NOMO-1 (cell line): ENCODE measurements around the gene DBF4.
"Not testable (repeated sequence)": the region's sequence is repeated elsewhere in the genome, so short reads cannot be mapped to it uniquely, and the experiment has no call there.

Source experiments
- DNase-seq, 2 experiments: peaks; one replicate each; lab custom pipeline; 2025; ENCODE audit not compliant: unreplicated experiment in 2 of 2; lab: John Stamatoyannopoulos, UW

Gene DBF4

DNA sequence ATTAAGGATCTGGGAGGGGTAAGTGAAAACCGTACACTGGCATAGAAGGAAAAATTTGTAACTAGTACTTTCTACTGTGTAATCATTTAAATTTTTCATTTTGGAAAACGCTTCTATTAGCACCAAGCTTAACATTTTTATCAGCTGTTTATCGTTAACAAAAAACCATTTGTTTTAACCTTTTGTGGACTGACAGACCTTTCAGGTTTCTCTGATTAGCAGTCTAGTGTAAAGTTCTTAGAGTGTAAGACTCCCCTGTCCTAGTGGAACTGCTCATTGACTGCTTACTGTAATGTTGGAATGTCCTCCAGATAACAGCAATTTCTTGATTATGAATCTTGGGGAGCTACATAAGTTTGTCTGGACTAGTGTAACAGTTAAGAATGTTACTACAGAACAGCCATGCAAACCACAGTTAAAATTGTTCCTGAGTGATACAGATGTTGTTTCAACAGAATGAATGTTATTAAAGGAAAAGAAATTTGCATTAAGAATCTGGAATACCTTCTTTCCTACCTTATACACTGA is 2.0 kb downstream of the DBF4 start:
- DNase-seq = no peak

DNA sequence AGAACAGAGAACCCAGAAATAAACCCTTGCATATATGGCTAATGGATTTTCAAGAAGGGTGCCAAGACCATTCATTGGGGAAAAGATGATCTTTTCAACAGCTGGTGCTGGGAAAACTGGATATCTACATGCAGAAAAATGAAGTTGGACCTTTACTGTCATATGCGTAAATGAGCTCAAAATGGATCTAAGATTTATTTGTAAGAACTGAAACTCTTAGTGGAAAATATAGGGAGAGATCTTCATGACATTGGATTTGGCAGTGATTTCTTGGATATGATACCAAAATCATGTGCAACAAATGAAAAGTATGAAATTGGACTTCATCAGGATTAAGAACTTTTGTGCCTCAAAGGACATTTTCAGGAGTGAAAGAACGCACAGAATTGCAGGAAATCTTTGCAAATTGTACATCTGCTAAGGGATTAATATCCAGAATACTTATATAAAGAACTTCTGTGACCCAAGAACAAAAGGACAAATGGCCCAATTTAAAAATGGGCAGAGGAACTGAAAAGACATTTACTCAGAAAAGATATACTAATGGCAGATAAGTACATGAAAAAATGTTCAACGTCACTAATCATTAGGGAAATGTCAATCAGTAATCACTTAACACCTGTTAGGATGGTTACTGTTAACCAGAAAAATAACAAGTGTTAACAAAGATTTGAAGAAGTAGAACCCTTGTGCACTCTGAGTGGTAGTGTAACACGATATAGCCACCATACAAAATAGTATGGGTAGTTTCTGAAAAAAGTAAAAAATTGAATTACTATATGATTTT is 6.1 kb downstream of the DBF4 start:
- no peak for DNase-seq

GRCh38 chr7:87885018-87885417 is 8.7 kb downstream of the DBF4 start:
- no peak for DNase-seq

- DNase-seq = peak; percentile 28 to 75
These were observed 10.6 kb downstream of the DBF4 start for GRCh38 chr7:87886875-87887274.

DNA sequence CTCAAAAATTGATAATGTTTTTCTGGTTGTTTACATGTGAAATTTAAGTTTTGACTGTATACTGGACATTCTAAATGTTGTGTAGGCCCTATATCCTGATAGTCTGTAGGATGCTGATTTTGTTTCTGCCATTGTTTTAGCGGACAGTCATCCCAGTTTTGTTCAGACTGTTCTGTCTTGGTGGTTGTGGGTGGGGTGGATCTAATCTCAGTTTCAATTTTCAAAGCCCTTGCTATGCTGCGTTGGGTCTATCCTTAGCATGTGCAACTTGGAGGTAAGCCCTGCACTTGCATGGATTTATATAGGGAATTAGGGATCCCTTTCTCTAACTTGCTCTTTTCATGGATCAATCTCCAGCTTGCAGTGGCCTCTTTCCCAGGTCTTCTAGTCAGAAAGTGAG is 19.1 kb downstream of the DBF4 start:
- DNase-seq = no peak

DNA sequence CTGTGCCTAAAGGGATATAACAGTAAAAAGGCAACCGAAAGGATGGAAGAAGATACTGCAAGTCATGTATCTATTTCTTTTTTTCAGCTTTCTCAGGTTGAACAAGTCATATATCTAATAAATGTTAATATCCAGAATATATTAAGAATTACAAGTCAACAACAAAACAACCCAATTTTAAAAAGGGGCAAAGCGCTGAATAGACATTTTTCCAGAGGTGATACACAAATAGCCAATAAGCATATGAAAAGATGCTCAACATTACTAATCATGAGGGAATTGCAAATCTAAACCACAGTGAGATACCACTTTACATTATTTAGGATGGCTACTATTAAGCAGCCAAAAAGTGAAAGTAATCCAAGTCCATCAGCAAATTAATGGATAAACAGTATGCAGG is 23.0 kb downstream of the DBF4 start:
- DNase-seq = no peak

DNA sequence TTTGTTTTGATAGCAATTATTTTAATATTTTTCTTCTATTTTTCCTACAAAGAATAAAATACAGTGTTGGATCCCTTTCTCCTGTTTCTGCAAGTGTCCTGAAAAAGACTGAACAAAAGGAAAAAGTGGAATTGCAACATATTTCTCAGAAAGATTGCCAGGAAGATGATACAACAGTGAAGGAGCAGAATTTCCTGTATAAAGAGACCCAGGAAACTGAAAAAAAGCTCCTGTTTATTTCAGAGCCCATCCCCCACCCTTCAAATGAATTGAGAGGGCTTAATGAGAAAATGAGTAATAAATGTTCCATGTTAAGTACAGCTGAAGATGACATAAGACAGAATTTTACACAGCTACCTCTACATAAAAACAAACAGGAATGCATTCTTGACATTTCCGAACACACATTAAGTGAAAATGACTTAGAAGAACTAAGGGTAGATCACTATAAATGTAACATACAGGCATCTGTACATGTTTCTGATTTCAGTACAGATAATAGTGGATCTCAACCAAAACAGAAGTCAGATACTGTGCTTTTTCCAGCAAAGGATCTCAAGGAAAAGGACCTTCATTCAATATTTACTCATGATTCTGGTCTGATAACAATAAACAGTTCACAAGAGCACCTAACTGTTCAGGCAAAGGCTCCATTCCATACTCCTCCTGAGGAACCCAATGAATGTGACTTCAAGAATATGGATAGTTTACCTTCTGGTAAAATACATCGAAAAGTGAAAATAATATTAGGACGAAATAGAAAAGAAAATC is 31.0 kb downstream of the DBF4 start:
- not testable (repeated sequence) for DNase-seq

DNA sequence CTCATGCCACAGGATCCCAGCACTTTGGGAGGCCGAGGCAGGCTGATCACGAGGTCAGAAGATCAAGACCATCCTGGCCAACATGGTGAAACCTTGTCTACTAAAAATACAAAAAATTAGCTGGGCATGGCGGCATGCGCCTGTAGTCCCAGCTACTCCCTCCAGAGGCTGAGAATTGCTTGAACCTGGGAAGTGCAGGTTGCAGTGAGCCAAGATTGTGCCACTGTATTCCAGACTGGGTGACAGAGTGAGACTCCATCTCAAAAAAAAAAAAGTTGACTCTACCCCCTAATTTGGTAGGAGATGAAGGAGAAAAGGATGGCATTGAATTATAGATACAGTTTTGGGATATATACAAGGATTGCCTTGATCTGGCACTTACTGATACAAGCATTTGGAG is 32.5 kb downstream of the DBF4 start:
- DNase-seq = not testable (repeated sequence)

DNA sequence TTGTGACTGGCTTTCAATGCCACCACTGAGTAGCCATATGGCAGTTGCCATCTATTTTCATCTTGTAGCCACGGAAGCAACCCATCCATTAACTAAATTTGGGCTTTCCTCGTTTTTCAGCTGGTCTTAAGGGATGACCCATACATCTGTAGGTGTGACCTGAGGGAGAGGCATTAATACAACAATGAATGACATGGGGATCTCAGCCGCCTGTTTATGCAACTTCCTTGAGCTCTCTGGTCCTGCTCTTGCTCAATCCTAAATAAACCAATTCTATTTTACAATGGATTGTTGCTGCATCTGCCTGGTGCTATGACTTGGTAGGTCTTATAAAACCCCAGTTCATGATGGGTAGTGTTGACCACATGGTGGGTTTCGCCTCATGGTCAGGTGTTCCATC is 35.8 kb downstream of the DBF4 start:
- peak; percentile 70 to 72 for DNase-seq

DNA sequence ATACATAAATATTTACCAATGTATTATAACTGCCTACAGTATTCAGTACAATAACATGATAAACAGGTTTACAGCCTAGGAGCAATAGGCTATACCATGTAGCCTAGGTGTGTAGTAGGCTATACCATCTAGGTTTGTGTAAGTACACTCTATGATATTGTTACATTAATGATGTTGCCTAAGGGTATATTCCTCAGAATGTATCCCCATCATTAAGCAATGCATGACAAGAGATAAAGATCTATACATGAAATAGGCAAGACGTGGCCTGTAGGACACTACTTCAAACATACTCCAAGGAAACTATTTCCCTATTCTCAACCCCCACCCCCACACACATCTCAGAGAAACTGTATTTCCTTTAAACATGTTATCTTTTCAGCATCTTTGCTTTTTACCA is 42.4 kb downstream of the DBF4 start:
- DNase-seq = no peak

DNA sequence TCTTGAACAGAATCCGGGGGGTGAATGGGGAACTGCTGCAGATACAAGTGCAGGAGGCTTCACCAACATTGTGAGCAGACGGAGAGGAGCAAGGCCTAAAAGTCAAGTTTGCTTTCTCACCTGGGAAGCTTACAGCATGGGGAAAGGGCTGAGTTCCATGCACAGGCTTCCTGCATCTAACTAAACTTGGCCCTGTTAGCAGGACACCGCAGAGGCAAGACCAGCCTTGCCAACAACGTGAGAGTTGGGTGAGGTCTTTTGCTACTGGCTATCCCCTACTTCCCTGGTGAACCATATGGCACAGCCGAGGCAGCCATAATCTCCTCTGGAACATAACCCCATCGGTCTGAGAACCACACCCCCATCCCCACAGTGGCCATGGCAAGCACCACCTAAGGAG is 43.6 kb downstream of the DBF4 start:
- no peak for DNase-seq

GRCh38 chr7:87920578-87920977 is 44.3 kb downstream of the DBF4 start:
- DNase-seq = no peak

DNA sequence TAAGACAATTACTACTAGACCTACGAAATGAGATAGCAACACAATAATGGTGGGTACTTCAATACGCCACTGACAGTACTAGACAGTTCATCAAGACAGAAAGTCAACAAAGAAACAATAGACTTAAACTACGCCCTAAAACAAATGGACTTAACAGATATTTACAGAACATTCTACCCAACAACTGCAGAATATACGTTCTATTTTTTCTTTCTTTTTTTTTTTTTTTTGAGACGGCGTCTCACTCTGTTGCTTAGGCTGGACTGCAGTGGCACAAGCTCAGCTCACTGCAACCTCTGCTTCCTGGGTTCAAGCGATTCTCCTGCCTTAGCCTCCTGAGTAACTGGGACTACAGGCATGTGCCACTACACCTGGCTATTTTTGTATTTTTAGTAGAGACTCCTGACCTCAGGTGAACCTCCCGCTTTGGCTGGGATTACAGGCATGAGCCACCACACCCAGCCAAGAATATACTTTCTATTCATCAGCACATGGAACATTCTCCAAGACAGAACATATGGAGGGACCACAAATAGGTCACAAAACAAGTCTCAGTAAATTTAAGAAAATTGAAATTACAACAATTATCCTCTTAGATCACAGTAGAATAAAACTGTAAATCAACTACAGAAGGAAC is 46.6 kb downstream of the DBF4 start:
- DNase-seq = not testable (repeated sequence)

DNA sequence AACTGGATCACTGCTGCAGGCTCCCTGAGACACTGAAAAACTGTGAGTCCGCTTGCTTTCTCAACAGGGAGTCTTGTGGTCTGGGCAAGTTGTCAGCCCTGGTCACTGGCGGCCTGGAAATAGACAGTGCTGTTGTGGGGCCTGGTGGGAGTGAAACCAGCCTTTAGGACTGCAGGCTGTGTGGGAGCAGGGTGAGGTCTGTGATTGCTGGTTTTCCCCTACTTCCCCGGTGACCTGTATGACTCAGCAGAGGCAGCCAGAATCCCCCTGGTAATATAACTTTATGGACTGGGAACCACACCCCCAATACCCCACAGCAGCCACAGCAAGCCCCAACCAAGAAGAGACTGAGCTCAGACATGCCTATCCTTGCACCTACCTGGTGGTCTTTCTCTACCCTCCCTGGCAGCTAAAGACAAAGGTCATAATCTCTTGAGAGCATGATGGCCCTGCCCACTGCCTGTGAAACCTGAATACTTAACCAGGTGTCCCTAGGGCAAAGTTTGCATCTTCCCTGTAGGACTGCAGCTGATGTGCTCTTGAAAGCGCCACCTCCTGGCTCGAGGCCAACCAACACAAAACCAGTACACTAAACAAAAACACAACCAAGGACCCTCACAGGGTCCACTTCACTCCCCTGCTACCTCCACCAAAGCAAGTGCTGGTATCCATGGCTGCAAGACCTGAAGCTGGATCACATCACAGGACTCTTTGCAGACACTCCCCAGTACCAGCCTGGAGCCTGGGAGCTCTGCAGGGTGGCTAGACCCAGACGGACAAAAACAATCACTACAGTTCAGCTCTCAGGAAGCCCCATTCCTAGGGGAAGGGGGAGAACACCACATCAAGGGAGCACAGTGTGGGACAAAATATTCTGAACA is 50.5 kb downstream of the DBF4 start:
- DNase-seq = no peak

DNA sequence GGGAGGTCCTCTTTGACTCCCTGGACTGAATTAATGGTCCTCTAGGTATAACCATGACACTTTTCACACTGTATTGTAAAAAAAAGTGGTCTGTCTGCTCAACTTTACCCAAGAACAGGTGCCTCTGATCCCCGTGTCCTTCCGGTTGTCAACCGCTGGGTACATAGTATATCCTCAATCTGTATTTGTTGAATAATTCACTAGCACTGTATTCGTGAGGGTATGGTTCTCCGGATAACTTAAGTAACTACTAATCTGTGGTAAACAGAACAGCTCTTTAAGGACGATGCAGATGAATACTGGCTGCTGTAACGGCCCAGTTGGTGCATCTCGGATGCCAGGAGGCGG is 57.3 kb downstream of the DBF4 start:
- no peak for DNase-seq

GRCh38 chr7:87933953-87934698 is 57.8 kb downstream of the DBF4 start, which contains the start of gene ADAM22:
Gene ADAM22 (plus strand): TSS chr7:87934251. CDS start chr7:87934466, 215 bp downstream.
- DNase-seq = peak; percentile 96 to 98

- DNase-seq = peak in 1 of 2 experiments; percentile 30
These were observed 58.5 kb downstream of the DBF4 start for GRCh38 chr7:87934699-87935383.

DNA sequence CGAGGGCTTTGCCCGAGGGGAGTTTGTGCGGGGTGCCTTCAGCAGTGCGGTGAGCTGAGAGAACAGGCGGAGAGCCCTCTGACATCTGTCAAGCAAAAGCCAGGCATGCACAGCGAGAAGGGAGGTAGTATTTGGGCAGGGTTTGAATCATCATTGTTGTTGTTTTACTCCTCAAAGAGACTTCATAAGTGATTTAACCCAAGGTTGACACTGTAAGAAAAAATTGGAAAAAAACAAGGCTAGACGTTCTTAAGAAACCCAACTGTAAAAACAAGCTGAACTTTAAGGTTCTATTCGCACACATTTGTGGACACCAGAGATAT is 59.1 kb downstream of the DBF4 start:
- DNase-seq = no peak

DNA sequence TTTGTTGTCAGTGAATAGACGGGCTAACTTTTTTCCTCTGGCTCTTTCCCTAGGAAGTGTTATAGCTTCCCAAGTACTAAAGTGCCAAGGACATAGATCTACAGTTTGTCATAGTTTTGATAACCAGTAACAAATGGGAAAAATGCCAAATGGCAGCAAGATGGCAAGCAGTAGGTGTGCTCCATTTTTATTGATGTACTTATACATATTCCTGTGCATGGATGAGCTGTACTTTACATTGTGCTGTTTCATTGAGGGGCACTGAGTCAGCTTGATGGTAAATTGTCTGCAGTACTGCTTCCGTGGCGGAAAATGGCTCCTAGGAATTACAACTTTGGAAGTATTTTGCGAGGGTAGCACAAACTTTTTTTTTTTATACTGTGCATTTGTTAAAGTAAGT is 64.8 kb downstream of the DBF4 start:
- DNase-seq = no peak
